DND-41 (cell line): ENCODE measurements around the gene POU2F3.

Source experiments
- ATAC-seq: fragments of 200-7000 bp; cut with Tn5 transposase; 3 replicates; pipeline ENCODE4 v1.9.1; 2021; ENCODE audit warnings: low read depth; ENCODE audit not compliant: insufficient read depth
- DNase-seq: peaks from one replicate; pipeline ENCODE4 v3.0.0-alpha.2; 2020
- H2AFZ ChIP-seq: 2 replicates; pipeline ENCODE4 v1.6.0; 2012; ENCODE audit warnings: low read depth, low read length
- H3K27ac ChIP-seq: 2 replicates; pipeline ENCODE4 v1.5.1; 2012; ENCODE audit warnings: low read length, inconsistent platforms
- H3K27me3 ChIP-seq: fragments of 200-600 bp; sonication (generic); 2 replicates; pipeline ENCODE4 v1.6.0; 2012; ENCODE audit warnings: low read length, mild to moderate bottlenecking, inconsistent platforms; ENCODE audit not compliant: insufficient read depth, poor library complexity
- H3K36me3 ChIP-seq: 2 replicates; pipeline ENCODE4 v1.5.1; 2012; ENCODE audit warnings: low read length, inconsistent platforms; ENCODE audit not compliant: insufficient read depth
- H3K4me1 ChIP-seq: 2 replicates; pipeline ENCODE4 v1.5.1; 2012; ENCODE audit warnings: mild to moderate bottlenecking, low read length; ENCODE audit not compliant: insufficient read depth
- H3K4me2 ChIP-seq: 2 replicates; pipeline ENCODE4 v1.6.0; 2012; ENCODE audit warnings: mild to moderate bottlenecking, moderate library complexity, low read length, inconsistent platforms; ENCODE audit not compliant: insufficient read depth
- H3K4me3 ChIP-seq, 2 experiments: fragments of 200-600 bp in 1 of 2; shearing (Covaris generic) in 1 of 2; 2 replicates each; pipeline ENCODE4 v1.5.1; 2012 to 2016; ENCODE audit warnings: inconsistent platforms in 2 of 2, low read length in 2 of 2, mild to moderate bottlenecking in 2 of 2, low read depth in 1 of 2, moderate library complexity in 1 of 2
- H3K79me2 ChIP-seq: 2 replicates; pipeline ENCODE4 v1.6.0; 2012; ENCODE audit warnings: low read length, inconsistent platforms; ENCODE audit not compliant: insufficient read depth
- H3K9ac ChIP-seq: 2 replicates; pipeline ENCODE4 v1.6.0; 2012; ENCODE audit warnings: low read depth, mild to moderate bottlenecking, inconsistent platforms, low read length, moderate library complexity
- H3K9me3 ChIP-seq: 2 replicates; pipeline ENCODE4 v1.5.1; 2012; ENCODE audit warnings: low read length, moderate library complexity, mild to moderate bottlenecking, inconsistent platforms; ENCODE audit not compliant: insufficient read depth, severe bottlenecking
- H4K20me1 ChIP-seq: 2 replicates; pipeline ENCODE4 v1.6.0; 2012; ENCODE audit warnings: low read length; ENCODE audit not compliant: insufficient read depth
- CTCF ChIP-seq: IDR thresholded peaks from 2 replicates; pipeline ENCODE4 v1.5.1; 2012; ENCODE audit warnings: borderline replicate concordance, low read length, moderate library complexity, mild to moderate bottlenecking; ENCODE audit not compliant: poor library complexity, severe bottlenecking; ENCODE audit errors: extremely low read depth
- EZH2 ChIP-seq: IDR thresholded peaks from 3 replicates; pipeline ENCODE4 v1.6.1; 2012; ENCODE audit warnings: borderline replicate concordance, low read depth, mild to moderate bottlenecking, moderate library complexity, low read length, inconsistent platforms; ENCODE audit not compliant: severe bottlenecking

The POU2F3 gene

GRCh38 chr11:120295099-120295498 is 55.2 kb downstream of the POU2F3 start:
- Histone ChIP-seq H3K9me3 (no peaks in the 10 kb centered on the region), H3K4me2 (no peak overlapping the region), H3K4me1 (no peaks in the 10 kb centered on the region), H2AFZ (no peak overlapping the region), H3K9ac (no peak overlapping the region), H3K27ac (no peak overlapping the region), H3K4me3 (no peak overlapping the region), H4K20me1 (peaks cover 5% of the 10 kb centered on the region; the same call in 1 of the 2 replicates), H3K27me3 (peaks cover 34% of the 10 kb centered on the region), H3K36me3 (no peaks in the 10 kb centered on the region), H3K79me2 (no peaks in the 10 kb centered on the region)
- DNase-seq (no peak), ATAC-seq (no peak)
- no peak for TF ChIP-seq EZH2
- TF ChIP-seq CTCF = no peak

GRCh38 chr11:120296554-120296953 is 56.6 kb downstream of the POU2F3 start:
- no peaks in the 10 kb centered on the region for H3K36me3 ChIP-seq
- no peak overlapping the region for H3K4me3 ChIP-seq
- H2AFZ ChIP-seq = no peak overlapping the region
- H3K27me3 ChIP-seq = peaks cover 35% of the 10 kb centered on the region
- H3K9me3 ChIP-seq = no peaks in the 10 kb centered on the region
- no peak for DNase-seq
- no peak for TF ChIP-seq EZH2
- TF ChIP-seq CTCF = no peak
- no peak for ATAC-seq
- no peak overlapping the region for H3K9ac ChIP-seq
- no peak overlapping the region for H3K27ac ChIP-seq
- no peaks in the 10 kb centered on the region for H3K4me1 ChIP-seq
- no peaks in the 10 kb centered on the region for H3K79me2 ChIP-seq
- H3K4me2 ChIP-seq = no peak overlapping the region
- H4K20me1 ChIP-seq = peaks cover 5% of the 10 kb centered on the region; the same call in 1 of the 2 replicates

- Histone ChIP-seq H3K4me1 (no peaks in the 10 kb centered on the region), H4K20me1 (peaks cover 12% of the 10 kb centered on the region; the same call in 1 of the 2 replicates), H3K27ac (no peak overlapping the region), H3K79me2 (no peaks in the 10 kb centered on the region), H3K36me3 (no peaks in the 10 kb centered on the region), H3K27me3 (peaks cover 29% of the 10 kb centered on the region), H2AFZ (no peak overlapping the region), H3K4me3 (no peak overlapping the region), H3K4me2 (no peak overlapping the region), H3K9me3 (no peaks in the 10 kb centered on the region), H3K9ac (no peak overlapping the region)
- ATAC-seq = no peak
- TF ChIP-seq CTCF = no peak
- no peak for TF ChIP-seq EZH2
- DNase-seq = no peak
These were observed 58.5 kb downstream of the POU2F3 start for GRCh38 chr11:120298461-120298860.

GRCh38 chr11:120302001-120302805 is 62.3 kb downstream of the POU2F3 start:
- no peak overlapping the region for H3K27ac ChIP-seq
- TF ChIP-seq CTCF (no peak), EZH2 (no peak)
- H3K9me3 ChIP-seq = no peaks in the 10 kb centered on the region
- H3K4me1 ChIP-seq = no peaks in the 10 kb centered on the region
- H3K4me3 ChIP-seq = no peak overlapping the region
- ATAC-seq (no peak), DNase-seq (no peak)
- peaks cover 30% of the 10 kb centered on the region for H3K27me3 ChIP-seq
- H2AFZ ChIP-seq = no peak overlapping the region
- H3K36me3 ChIP-seq = no peaks in the 10 kb centered on the region
- H3K4me2 ChIP-seq = no peak overlapping the region
- peaks cover 27% of the 10 kb centered on the region for H4K20me1 ChIP-seq
- no peak overlapping the region for H3K9ac ChIP-seq
- no peaks in the 10 kb centered on the region for H3K79me2 ChIP-seq
